GM23338 (cell line): ENCODE data around the gene RRH. TPM values are rescaled to one million over a fixed set of nuclear protein-coding genes. Genes with fewer than 3 reads are reported as not detected.

Experiments
- ATAC-seq: fragments of 200-7000 bp; cut with Tn5 transposase; 3 replicates; pipeline ENCODE4 v1.9.1; 2020
- DNase-seq: peaks from one replicate; pipeline ENCODE4 v3.0.0-alpha.2; 2015; ENCODE audit warnings: low spot score
- H2AFZ ChIP-seq: fragments of 200-600 bp; sonication (generic); 2 replicates; pipeline ENCODE4 v1.8.0; 2016; ENCODE audit warnings: antibody characterized with exemption, mild to moderate bottlenecking, moderate library complexity
- H3F3A ChIP-seq: fragments of 200-600 bp; sonication (generic); replicated peaks from 2 replicates; pipeline ENCODE4 v1.8.0; 2017; ENCODE audit warnings: antibody characterized with exemption, mixed run types, low read depth
- H3K27ac ChIP-seq: fragments of 200-600 bp; sonication (generic); 2 replicates; pipeline ENCODE4 v1.6.1; 2016; ENCODE audit warnings: low read depth
- H3K27me3 ChIP-seq: fragments of 200-600 bp; sonication (generic); 2 replicates; pipeline ENCODE4 v1.8.0; 2016; ENCODE audit warnings: mild to moderate bottlenecking, mixed run types, moderate library complexity; ENCODE audit not compliant: insufficient read depth
- H3K36me3 ChIP-seq: fragments of 200-600 bp; sonication (generic); 2 replicates; pipeline ENCODE4 v1.8.0; 2016; ENCODE audit warnings: mild to moderate bottlenecking; ENCODE audit not compliant: insufficient read depth
- H3K4me1 ChIP-seq: fragments of 200-600 bp; sonication (generic); 2 replicates; pipeline ENCODE4 v1.8.0; 2016; ENCODE audit warnings: mild to moderate bottlenecking, moderate library complexity; ENCODE audit not compliant: insufficient read depth
- H3K4me2 ChIP-seq: fragments of 200-600 bp; sonication (generic); 2 replicates; pipeline ENCODE4 v1.7.1; 2017; ENCODE audit warnings: mixed run types
- H3K4me3 ChIP-seq: fragments of 200-600 bp; sonication (generic); 2 replicates; pipeline ENCODE4 v1.6.1; 2016; ENCODE audit warnings: mixed run types
- H3K79me2 ChIP-seq: fragments of 200-600 bp; sonication (generic); replicated peaks from 2 replicates; pipeline ENCODE4 v1.8.0; 2017; ENCODE audit warnings: mild to moderate bottlenecking; ENCODE audit not compliant: insufficient read depth
- H3K9me2 ChIP-seq: fragments of 200-600 bp; sonication (generic); 2 replicates; pipeline ENCODE4 v1.8.0; 2017; ENCODE audit not compliant: insufficient read depth
- H4K20me1 ChIP-seq: fragments of 200-600 bp; sonication (generic); replicated peaks from 2 replicates; pipeline ENCODE4 v1.8.0; 2017; ENCODE audit warnings: mild to moderate bottlenecking; ENCODE audit not compliant: insufficient read depth
- H3K27ac Mint-ChIP-seq: 2 replicates; pipeline ENCODE4 v1.8.0; 2020; ENCODE audit warnings: inconsistent platforms, mild to moderate bottlenecking, moderate library complexity, mixed read lengths
- H3K27me3 Mint-ChIP-seq: 3 replicates; pipeline ENCODE4 v1.8.0; 2022; ENCODE audit warnings: low read depth, mild to moderate bottlenecking, moderate library complexity, mixed read lengths, inconsistent platforms; ENCODE audit not compliant: insufficient read depth, poor library complexity
- H3K36me3 Mint-ChIP-seq: 3 replicates; pipeline ENCODE4 v1.8.0; 2021; ENCODE audit warnings: low read depth, mild to moderate bottlenecking, inconsistent platforms, moderate library complexity, mixed read lengths
- H3K4me1 Mint-ChIP-seq: 3 replicates; pipeline ENCODE4 v1.8.0; 2020; ENCODE audit warnings: mild to moderate bottlenecking, inconsistent platforms, mixed read lengths
- H3K4me3 Mint-ChIP-seq: 3 replicates; pipeline ENCODE4 v1.8.0; 2021; ENCODE audit warnings: moderate library complexity, mild to moderate bottlenecking, inconsistent platforms, mixed read lengths
- H3K9me3 Mint-ChIP-seq: 3 replicates; pipeline ENCODE4 v1.8.0; 2020; ENCODE audit warnings: moderate library complexity, mild to moderate bottlenecking, inconsistent platforms, mixed read lengths
- CREB1 ChIP-seq: fragments of 250-450 bp; sonication (Bioruptor Pico); IDR thresholded peaks from 2 replicates; pipeline ENCODE4 v1.5.0; 2020; ENCODE audit warnings: low read depth, mild to moderate bottlenecking, moderate library complexity
- EZH2 ChIP-seq: fragments of 200-600 bp; sonication (generic); IDR thresholded peaks from one replicate; pipeline ENCODE4 v1.8.0; 2017; ENCODE audit warnings: antibody characterized with exemption, mild to moderate bottlenecking, low read depth; ENCODE audit not compliant: unreplicated experiment
- EZH2phosphoT487 ChIP-seq: fragments of 200-600 bp; sonication (generic); IDR thresholded peaks from one replicate; pipeline ENCODE4 v1.8.1; 2018; ENCODE audit warnings: antibody characterized with exemption; ENCODE audit not compliant: unreplicated experiment
- JUNB ChIP-seq: IDR thresholded peaks from one replicate; pipeline ENCODE4 v1.6.1; 2016; ENCODE audit warnings: antibody characterized with exemption; ENCODE audit not compliant: unreplicated experiment
- NANOG ChIP-seq: IDR thresholded peaks from 2 replicates; pipeline ENCODE4 v1.6.1; 2016; ENCODE audit warnings: antibody characterized with exemption, borderline replicate concordance
- REST ChIP-seq: IDR thresholded peaks from one replicate; pipeline ENCODE4 v1.6.1; 2018; ENCODE audit warnings: antibody characterized with exemption; ENCODE audit not compliant: unreplicated experiment
- STAT1 ChIP-seq: IDR thresholded peaks from one replicate; pipeline ENCODE4 v1.6.1; 2016; ENCODE audit warnings: antibody characterized with exemption; ENCODE audit not compliant: unreplicated experiment
- polyA plus RNA-seq: library from polyadenylated mRNA; unstranded; fragments of >200 nt; fragmentation: Nextera tagmentation; extraction: Ambion mirVana; gene quantifications from 2 replicates; pipeline ENCODE4 v1.2.1, GENCODE V29; 2016
- total RNA-seq: library from RNA; depleted of rRNA; stranded (reverse); fragments of >200 nt; shearing (Covaris generic); gene quantifications from 2 replicates; pipeline ENCODE4 v1.2.3, GENCODE V29; 2014
- TF ChIP-seq, protein P1 (sequence below), 2 experiments: fragments of 200-600 bp in 1 of 2; sonication (generic) in 1 of 2; conservative IDR thresholded peaks; 2 replicates each; pipeline versions ENCODE4 v1.5.1 to v1.6.1; 2016 to 2017; ENCODE audit warnings: antibody characterized with exemption in 2 of 2, low read depth in 2 of 2, mild to moderate bottlenecking in 2 of 2, moderate library complexity in 1 of 2
- TF ChIP-seq, protein P2 (sequence below): IDR thresholded peaks from 2 replicates; pipeline ENCODE4 v1.6.1; 2016; ENCODE audit warnings: antibody characterized with exemption

Gene RRH
- total and polyA plus RNA-seq, 2 experiments from 2014 or later, result not detected

DNA sequence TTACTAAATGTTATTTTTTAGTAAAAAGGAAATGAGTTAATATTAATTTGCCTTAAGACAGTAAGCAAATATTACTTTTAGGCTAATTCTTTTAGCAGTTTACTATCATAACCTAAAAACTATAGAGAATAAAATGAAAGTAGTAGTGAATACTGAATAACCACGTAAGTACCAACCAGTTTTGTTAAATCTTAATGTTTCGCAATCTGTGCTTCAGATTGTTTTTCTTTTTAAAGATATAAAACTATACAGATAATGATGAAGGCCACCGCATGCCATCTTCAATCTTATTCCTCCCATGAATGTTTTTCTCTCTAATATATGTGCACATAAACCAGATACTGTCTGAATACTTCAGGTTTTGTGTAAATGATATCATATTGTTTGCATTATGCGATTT lies 6.0 kb downstream of the RRH start (continued):
- TF ChIP-seq JUNB (no peak), REST (no peak)

- Mint-ChIP-seq H3K4me3 (no peak overlapping the region), H3K27ac (no peak overlapping the region), H3K27me3 (no peaks in the 10 kb centered on the region), H3K36me3 (no peaks in the 10 kb centered on the region), H3K4me1 (no peaks in the 10 kb centered on the region), H3K9me3 (no peaks in the 10 kb centered on the region)
- H3K4me3 ChIP-seq, result no peak overlapping the region
- TF ChIP-seq EZH2, result no peak
- no peak for TF ChIP-seq STAT1
- TF ChIP-seq CREB1 (CRISPR knock-in tag), result no peak
- no peak for TF ChIP-seq EZH2phosphoT487
- peak overlapping the region; percentile 25; the same call in 1 of the 2 replicates for H2AFZ ChIP-seq
- H4K20me1 ChIP-seq, result no peaks in the 10 kb centered on the region
- ATAC-seq, result no peak
- H3F3A ChIP-seq, result no peaks in the 10 kb centered on the region
- H3K4me1 ChIP-seq, result no peaks in the 10 kb centered on the region
- DNase-seq, result no peak
- no peak overlapping the region for H3K4me2 ChIP-seq
- no peaks in the 10 kb centered on the region for H3K9me2 ChIP-seq
- no peak overlapping the region for H3K27ac ChIP-seq
- no peaks in the 10 kb centered on the region for H3K27me3 ChIP-seq
- H3K79me2 ChIP-seq, result no peaks in the 10 kb centered on the region
- no peaks in the 10 kb centered on the region for H3K36me3 ChIP-seq
Observed at GRCh38 chr4:109836985-109837384, 9.2 kb downstream of the RRH start.

DNA sequence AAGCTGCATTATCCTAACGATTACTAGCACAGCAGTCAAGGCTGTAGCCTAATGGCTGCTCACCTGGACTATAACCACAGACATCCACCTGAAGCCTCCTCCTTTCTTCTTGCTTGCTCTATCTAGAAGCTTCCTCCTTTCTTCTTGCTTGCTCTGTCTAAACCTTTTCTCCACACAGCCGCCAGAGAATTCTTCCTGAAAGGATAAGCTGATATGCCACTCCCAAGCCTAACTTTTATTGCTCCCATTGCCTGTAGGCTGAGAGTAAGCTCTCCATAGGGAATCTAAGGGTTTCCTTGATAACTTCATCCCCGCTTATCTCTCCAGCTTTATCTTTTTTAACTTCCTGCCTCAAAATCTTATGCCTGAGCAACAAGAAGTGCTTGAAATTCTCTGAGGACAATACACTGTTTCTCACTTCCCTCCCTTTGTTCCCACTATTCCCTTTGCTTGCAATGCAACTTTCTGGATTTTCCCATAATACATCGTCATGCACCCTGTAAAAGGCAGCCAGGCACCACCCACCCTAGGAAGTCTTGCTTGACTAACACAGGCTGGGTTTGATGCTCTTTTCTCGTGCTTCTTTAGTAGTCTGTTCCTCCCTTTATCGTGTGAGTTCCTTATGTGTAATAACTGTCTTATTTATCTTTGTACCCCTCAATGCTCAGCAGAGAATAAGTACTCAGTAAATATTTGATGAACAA lies 18.8 kb downstream of the RRH start:
- no peaks in the 10 kb centered on the region for H3K27me3 ChIP-seq
- ATAC-seq, result no peak; the same call in 2 of the 3 replicates
- Mint-ChIP-seq H3K27me3 (peaks cover 4% of the 10 kb centered on the region), H3K36me3 (no peaks in the 10 kb centered on the region), H3K9me3 (no peaks in the 10 kb centered on the region), H3K4me3 (no peak overlapping the region), H3K4me1 (peaks cover 6% of the 10 kb centered on the region; the same call in 2 of the 3 replicates), H3K27ac (no peak overlapping the region)
- H3K79me2 ChIP-seq, result no peaks in the 10 kb centered on the region
- no peak overlapping the region for H3K4me3 ChIP-seq
- no peak overlapping the region for H3K4me2 ChIP-seq
- no peaks in the 10 kb centered on the region for H3F3A ChIP-seq
- no peaks in the 10 kb centered on the region for H3K36me3 ChIP-seq
- H4K20me1 ChIP-seq, result no peaks in the 10 kb centered on the region
- H2AFZ ChIP-seq, result peak overlapping the region; percentile 73; the same call in 1 of the 2 replicates
- H3K27ac ChIP-seq, result no peak overlapping the region
- no peak for DNase-seq
- no peaks in the 10 kb centered on the region; the same call in 1 of the 2 replicates for H3K4me1 ChIP-seq
- H3K9me2 ChIP-seq, result no peaks in the 10 kb centered on the region
- no peak for TF ChIP-seq NANOG
- TF ChIP-seq, protein P1, sequence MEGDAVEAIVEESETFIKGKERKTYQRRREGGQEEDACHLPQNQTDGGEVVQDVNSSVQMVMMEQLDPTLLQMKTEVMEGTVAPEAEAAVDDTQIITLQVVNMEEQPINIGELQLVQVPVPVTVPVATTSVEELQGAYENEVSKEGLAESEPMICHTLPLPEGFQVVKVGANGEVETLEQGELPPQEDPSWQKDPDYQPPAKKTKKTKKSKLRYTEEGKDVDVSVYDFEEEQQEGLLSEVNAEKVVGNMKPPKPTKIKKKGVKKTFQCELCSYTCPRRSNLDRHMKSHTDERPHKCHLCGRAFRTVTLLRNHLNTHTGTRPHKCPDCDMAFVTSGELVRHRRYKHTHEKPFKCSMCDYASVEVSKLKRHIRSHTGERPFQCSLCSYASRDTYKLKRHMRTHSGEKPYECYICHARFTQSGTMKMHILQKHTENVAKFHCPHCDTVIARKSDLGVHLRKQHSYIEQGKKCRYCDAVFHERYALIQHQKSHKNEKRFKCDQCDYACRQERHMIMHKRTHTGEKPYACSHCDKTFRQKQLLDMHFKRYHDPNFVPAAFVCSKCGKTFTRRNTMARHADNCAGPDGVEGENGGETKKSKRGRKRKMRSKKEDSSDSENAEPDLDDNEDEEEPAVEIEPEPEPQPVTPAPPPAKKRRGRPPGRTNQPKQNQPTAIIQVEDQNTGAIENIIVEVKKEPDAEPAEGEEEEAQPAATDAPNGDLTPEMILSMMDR (conservative IDR thresholded peaks at IDR 0.05; ENCODE audit: low read depth in 2 of 2), result no peak
- no peak for TF ChIP-seq JUNB
- TF ChIP-seq, protein P2, sequence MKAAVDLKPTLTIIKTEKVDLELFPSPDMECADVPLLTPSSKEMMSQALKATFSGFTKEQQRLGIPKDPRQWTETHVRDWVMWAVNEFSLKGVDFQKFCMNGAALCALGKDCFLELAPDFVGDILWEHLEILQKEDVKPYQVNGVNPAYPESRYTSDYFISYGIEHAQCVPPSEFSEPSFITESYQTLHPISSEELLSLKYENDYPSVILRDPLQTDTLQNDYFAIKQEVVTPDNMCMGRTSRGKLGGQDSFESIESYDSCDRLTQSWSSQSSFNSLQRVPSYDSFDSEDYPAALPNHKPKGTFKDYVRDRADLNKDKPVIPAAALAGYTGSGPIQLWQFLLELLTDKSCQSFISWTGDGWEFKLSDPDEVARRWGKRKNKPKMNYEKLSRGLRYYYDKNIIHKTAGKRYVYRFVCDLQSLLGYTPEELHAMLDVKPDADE, result no peak
